Activated naive CD8-positive, alpha-beta T cell treated with anti-CD3 and anti-CD28 coated beads, Interleukin-2, amount 50 U/mL, for 24 hours (primary cell): ENCODE data around the gene LTBP4.

Experiments
- ATAC-seq: fragments of 150-1000 bp; cut with Tn5 transposase; one replicate; pipeline ENCODE4 v1.10.0; 2021
- DNase-seq: peaks from one replicate; pipeline ENCODE4 v3.0.0; 2021
- H3K27ac Mint-ChIP-seq: one replicate; pipeline ENCODE4 v1.8.0; 2021; ENCODE audit warnings: mild to moderate bottlenecking, mixed read lengths
- H3K27me3 Mint-ChIP-seq: one replicate; pipeline ENCODE4 v1.8.0; 2021; ENCODE audit warnings: mixed read lengths
- H3K36me3 Mint-ChIP-seq: one replicate; pipeline ENCODE4 v1.8.0; 2021; ENCODE audit warnings: low read depth, mixed read lengths
- H3K4me1 Mint-ChIP-seq: one replicate; pipeline ENCODE4 v1.8.0; 2021; ENCODE audit warnings: mixed read lengths
- H3K4me3 Mint-ChIP-seq: one replicate; pipeline ENCODE4 v1.8.0; 2021; ENCODE audit warnings: mild to moderate bottlenecking, moderate library complexity, mixed read lengths
- H3K9me3 Mint-ChIP-seq: one replicate; pipeline ENCODE4 v1.8.0; 2021; ENCODE audit warnings: mixed read lengths

Gene LTBP4

DNA sequence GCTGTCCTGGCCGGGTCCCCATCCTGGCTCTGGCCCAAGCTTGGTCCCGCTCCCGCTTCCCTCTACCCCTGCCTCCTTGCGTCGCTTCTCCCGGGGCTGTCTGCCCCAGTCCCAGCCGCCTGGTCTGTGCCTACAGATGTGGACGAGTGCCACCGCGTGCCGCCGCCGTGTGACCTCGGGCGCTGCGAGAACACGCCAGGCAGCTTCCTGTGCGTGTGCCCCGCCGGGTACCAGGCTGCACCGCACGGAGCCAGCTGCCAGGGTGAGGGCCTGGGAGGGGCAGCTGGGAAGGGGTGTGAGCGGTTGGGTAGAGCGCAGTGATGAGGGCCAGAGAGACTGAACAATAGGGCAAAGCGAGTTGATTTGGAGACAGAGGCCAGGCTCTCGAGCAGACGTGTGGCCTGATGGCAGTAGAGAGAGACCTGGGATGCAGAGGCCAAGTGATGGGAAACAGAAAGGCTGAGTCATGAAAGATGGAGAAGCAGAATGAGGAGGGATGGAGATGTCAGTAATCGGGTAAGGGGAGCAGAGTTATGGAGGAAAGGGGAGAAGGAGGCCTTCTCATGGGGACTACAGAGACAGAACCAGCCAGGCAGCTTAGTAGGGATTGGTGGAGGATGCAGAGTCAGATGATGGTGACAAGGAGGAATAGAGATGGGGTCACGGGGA is 9.4 kb downstream of the LTBP4 start:
- peaks cover 58% of the 10 kb centered on the region for H3K4me1 Mint-ChIP-seq
- peak overlapping the region; percentile 94 for H3K27ac Mint-ChIP-seq
- H3K36me3 Mint-ChIP-seq, result no peaks in the 10 kb centered on the region
- H3K27me3 Mint-ChIP-seq, result no peaks in the 10 kb centered on the region
- ATAC-seq (no peak), DNase-seq (peak; percentile 58)
- H3K4me3 Mint-ChIP-seq, result peak overlapping the region; percentile 82
- no peaks in the 10 kb centered on the region for H3K9me3 Mint-ChIP-seq

DNA sequence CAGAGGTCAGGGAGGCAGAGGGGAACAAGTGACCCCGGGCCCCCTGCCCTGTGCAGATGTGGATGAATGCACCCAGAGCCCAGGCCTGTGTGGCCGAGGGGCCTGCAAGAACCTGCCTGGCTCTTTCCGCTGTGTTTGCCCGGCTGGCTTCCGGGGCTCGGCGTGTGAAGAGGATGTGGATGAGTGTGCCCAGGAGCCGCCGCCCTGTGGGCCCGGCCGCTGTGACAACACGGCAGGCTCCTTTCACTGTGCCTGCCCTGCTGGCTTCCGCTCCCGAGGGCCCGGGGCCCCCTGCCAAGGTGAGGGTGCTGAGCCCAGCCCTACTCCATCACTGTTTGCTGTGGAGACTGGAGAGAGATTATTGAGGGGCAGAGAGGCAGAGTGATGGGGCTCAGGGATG is 9.9 kb downstream of the LTBP4 start:
- H3K27ac Mint-ChIP-seq, result peak overlapping the region; percentile 94
- no peaks in the 10 kb centered on the region for H3K27me3 Mint-ChIP-seq
- peaks cover 59% of the 10 kb centered on the region for H3K4me1 Mint-ChIP-seq
- H3K4me3 Mint-ChIP-seq, result peak overlapping the region; percentile 82
- ATAC-seq (no peak), DNase-seq (no peak)
- no peaks in the 10 kb centered on the region for H3K9me3 Mint-ChIP-seq
- peaks cover 5% of the 10 kb centered on the region for H3K36me3 Mint-ChIP-seq

DNA sequence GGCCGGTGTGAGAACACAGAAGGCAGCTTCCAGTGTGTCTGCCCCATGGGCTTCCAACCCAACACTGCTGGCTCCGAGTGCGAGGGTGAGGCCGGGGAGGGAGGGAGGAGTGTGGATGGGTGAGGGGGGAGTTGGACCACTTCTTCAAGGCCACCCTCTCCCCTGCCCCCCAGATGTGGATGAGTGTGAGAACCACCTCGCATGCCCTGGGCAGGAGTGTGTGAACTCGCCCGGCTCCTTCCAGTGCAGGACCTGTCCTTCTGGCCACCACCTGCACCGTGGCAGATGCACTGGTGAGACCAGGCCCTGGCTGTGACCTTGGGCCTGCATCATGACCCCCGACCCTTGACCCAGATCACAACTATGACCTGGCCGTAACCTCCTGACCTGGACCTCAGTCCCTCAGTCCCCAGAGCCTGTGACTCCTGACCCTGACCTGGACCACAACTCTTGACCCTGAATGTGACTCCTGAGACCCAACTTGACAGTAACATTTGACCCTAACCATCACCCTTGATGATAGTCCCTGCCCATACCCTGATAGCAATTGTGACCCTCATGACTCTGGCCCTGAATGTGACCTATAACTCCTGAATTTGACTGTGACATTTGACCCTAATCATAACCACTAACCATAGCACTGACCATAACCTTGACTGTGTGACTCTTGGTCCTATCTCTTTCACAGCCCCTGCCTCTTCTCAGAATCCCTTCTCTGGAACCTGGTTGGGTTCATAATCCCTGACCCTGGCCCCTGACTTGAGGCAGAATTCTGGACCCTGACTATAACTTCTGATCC is 10.9 kb downstream of the LTBP4 start:
- Mint-ChIP-seq H3K27me3 (no peaks in the 10 kb centered on the region), H3K4me1 (peaks cover 57% of the 10 kb centered on the region), H3K27ac (peak overlapping the region; percentile 94), H3K9me3 (no peaks in the 10 kb centered on the region), H3K4me3 (peak overlapping the region; percentile 90), H3K36me3 (peaks cover 10% of the 10 kb centered on the region)
- ATAC-seq, result no peak
- DNase-seq, result no peak

DNA sequence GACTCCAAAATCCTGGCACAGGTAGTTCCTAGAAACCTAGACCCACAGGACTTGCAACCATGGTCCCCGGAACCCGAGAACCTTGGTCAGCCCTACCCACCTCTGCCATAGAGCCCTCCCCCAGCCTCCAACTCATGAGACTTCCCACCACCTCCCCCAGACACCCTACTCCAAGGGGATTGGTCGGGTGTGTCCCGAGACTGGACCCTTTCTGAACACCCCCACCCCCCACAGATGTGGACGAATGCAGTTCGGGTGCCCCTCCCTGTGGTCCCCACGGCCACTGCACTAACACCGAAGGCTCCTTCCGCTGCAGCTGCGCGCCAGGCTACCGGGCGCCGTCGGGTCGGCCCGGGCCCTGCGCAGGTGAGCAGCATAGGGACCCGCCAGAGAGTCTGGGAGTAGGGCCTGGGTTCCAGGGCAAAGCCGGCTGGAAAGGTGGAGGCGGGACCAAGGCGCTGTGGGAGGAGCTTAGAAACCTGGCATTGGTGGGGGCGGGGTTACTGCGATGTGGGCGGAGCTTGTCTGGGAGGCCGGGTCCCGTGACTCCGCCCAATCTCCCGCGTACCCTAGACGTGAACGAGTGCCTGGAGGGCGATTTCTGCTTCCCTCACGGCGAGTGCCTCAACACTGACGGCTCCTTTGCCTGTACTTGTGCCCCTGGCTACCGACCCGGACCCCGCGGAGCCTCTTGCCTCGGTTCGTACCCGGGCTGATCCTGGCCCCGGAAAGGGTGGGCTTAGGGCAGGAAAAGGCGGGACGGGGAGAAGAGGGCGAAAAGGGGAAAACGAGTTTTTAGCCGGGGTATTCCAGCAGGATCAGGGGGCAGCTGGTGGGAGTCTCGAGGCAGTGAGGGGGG is 11.9 kb downstream of the LTBP4 start:
- DNase-seq (peak; percentile 90), ATAC-seq (no peak)
- no peaks in the 10 kb centered on the region for H3K9me3 Mint-ChIP-seq
- H3K27me3 Mint-ChIP-seq, result no peaks in the 10 kb centered on the region
- H3K4me1 Mint-ChIP-seq, result peaks cover 55% of the 10 kb centered on the region
- H3K36me3 Mint-ChIP-seq, result peaks cover 13% of the 10 kb centered on the region
- peak overlapping the region; percentile 90 for H3K4me3 Mint-ChIP-seq
- peak overlapping the region; percentile 98 for H3K27ac Mint-ChIP-seq

DNA sequence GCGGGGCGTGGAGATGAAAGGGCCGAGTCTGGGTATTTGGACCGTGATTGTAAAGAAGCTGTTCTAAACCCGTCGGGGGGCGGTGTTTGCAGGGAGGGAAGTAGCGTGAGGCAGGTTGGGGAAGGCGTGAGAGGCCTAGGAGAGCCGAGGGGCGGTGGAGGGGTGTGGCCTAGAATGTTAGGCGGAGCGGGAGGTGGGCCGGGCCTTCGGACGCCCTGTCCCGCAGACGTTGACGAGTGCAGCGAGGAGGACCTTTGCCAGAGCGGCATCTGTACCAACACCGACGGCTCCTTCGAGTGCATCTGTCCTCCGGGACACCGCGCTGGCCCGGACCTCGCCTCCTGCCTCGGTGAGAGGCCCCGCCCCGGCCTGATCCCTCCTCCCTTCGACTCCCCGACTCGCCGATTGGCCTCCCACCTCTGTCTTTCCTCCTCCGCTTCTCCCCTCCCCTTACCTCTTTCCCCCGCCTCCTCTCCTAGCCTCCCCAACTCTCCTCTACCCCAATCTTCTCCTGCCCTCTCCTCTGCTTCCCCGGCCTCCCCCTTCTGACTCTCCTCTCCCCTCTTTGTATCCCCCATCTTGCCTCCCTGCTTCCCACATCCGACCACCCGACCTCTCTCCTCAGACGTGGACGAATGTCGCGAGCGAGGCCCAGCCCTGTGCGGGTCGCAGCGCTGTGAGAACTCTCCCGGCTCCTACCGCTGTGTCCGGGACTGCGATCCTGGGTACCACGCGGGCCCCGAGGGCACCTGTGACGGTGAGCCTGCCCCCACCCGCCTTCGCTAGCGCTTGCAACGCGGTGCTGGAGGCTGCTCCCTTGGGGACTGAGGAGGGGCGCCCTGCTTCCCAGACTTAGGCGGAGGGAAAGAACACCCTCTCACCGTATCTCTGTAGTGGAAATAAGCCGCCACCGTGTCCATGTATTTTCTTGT is 12.8 kb downstream of the LTBP4 start:
- Mint-ChIP-seq H3K27me3 (no peaks in the 10 kb centered on the region), H3K4me1 (peaks cover 50% of the 10 kb centered on the region), H3K4me3 (peak overlapping the region; percentile 90), H3K27ac (peak overlapping the region; percentile 98), H3K36me3 (peaks cover 13% of the 10 kb centered on the region), H3K9me3 (no peaks in the 10 kb centered on the region)
- DNase-seq, result peak; percentile 88
- peak; percentile 50 for ATAC-seq

- Mint-ChIP-seq H3K4me3 (peak overlapping the region; percentile 90), H3K27me3 (no peaks in the 10 kb centered on the region), H3K36me3 (peaks cover 21% of the 10 kb centered on the region), H3K9me3 (no peaks in the 10 kb centered on the region), H3K4me1 (peaks cover 57% of the 10 kb centered on the region), H3K27ac (peak overlapping the region; percentile 98)
- DNase-seq (peak; percentile 97), ATAC-seq (peak; percentile 64)
Measured at GRCh38 chr19:40614622-40615411, 13.6 kb downstream of the LTBP4 start.

DNA sequence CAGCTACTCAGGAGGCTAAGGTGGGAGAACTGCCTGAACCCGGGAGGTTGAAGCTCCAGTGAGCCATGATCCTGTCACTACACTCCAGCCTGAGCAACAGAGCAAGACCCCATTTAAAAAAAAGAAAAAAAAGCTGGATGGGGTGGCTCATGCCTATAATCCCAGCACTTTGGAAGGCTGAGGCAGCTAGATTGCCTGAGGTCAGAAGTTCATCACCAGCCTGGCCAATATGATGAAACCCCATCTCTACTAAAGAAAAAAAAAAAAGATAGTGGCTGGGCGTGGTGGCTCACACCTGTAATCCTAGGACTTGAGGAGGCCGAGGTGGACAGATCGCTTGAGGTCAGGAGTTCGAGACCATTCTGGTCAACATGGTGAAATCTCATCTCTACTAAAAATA is 15.0 kb downstream of the LTBP4 start:
- DNase-seq (no peak), ATAC-seq (no peak)
- peaks cover 26% of the 10 kb centered on the region for H3K36me3 Mint-ChIP-seq
- H3K4me3 Mint-ChIP-seq, result no peak overlapping the region
- H3K27me3 Mint-ChIP-seq, result no peaks in the 10 kb centered on the region
- H3K27ac Mint-ChIP-seq, result peak overlapping the region; percentile 98
- H3K4me1 Mint-ChIP-seq, result peaks cover 47% of the 10 kb centered on the region
- H3K9me3 Mint-ChIP-seq, result no peaks in the 10 kb centered on the region

- ATAC-seq (no peak), DNase-seq (no peak)
- peaks cover 51% of the 10 kb centered on the region for H3K4me1 Mint-ChIP-seq
- H3K36me3 Mint-ChIP-seq, result peaks cover 30% of the 10 kb centered on the region
- no peaks in the 10 kb centered on the region for H3K9me3 Mint-ChIP-seq
- peak overlapping the region; percentile 98 for H3K27ac Mint-ChIP-seq
- no peak overlapping the region for H3K4me3 Mint-ChIP-seq
- no peaks in the 10 kb centered on the region for H3K27me3 Mint-ChIP-seq
Measured at GRCh38 chr19:40616941-40617340, 15.8 kb downstream of the LTBP4 start.

DNA sequence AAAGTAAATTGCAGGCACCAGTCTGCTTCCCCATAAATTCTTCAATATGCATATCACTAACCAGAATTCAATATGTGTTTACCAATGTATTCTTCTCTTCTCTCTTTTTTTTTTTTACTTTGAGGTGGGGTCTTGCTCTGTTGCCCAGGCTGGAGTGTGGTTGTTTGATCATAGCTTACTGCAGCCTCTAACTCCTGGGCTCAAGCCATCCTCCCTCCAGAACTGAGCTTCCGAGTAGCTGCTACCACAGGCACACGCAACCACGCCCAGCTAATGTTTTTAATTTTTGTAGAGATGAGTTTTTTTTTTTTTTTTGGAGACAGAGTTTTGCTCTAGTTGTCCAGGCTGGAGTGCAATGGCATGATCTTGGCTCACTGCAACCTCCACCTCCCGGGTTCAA is 16.8 kb downstream of the LTBP4 start:
- H3K4me1 Mint-ChIP-seq, result peaks cover 42% of the 10 kb centered on the region
- H3K27me3 Mint-ChIP-seq, result no peaks in the 10 kb centered on the region
- ATAC-seq (no peak), DNase-seq (no peak)
- H3K9me3 Mint-ChIP-seq, result no peaks in the 10 kb centered on the region
- peaks cover 32% of the 10 kb centered on the region for H3K36me3 Mint-ChIP-seq
- H3K27ac Mint-ChIP-seq, result peak overlapping the region; percentile 14
- H3K4me3 Mint-ChIP-seq, result no peak overlapping the region

GRCh38 chr19:40619333-40620160 is 18.4 kb downstream of the LTBP4 start:
- Mint-ChIP-seq H3K27ac (peak overlapping the region; percentile 83), H3K36me3 (peaks cover 34% of the 10 kb centered on the region), H3K9me3 (no peaks in the 10 kb centered on the region), H3K27me3 (no peaks in the 10 kb centered on the region), H3K4me3 (no peak overlapping the region), H3K4me1 (peaks cover 39% of the 10 kb centered on the region)
- ATAC-seq (no peak), DNase-seq (no peak)

- ATAC-seq (no peak), DNase-seq (no peak)
- no peaks in the 10 kb centered on the region for H3K9me3 Mint-ChIP-seq
- peaks cover 38% of the 10 kb centered on the region for H3K4me1 Mint-ChIP-seq
- no peaks in the 10 kb centered on the region for H3K27me3 Mint-ChIP-seq
- H3K4me3 Mint-ChIP-seq, result no peak overlapping the region
- peak overlapping the region; percentile 83 for H3K27ac Mint-ChIP-seq
- peaks cover 38% of the 10 kb centered on the region for H3K36me3 Mint-ChIP-seq
Measured at GRCh38 chr19:40620161-40620485, 19.0 kb downstream of the LTBP4 start.

- peaks cover 40% of the 10 kb centered on the region for H3K36me3 Mint-ChIP-seq
- H3K27ac Mint-ChIP-seq, result peak overlapping the region; percentile 44
- H3K4me1 Mint-ChIP-seq, result peaks cover 32% of the 10 kb centered on the region
Measured at GRCh38 chr19:40621283-40621682, 20.1 kb downstream of the LTBP4 start.

More at GRCh38 chr19:40621283-40621682, 20.1 kb downstream of the LTBP4 start:
- no peak for ATAC-seq
- no peaks in the 10 kb centered on the region for H3K9me3 Mint-ChIP-seq
- DNase-seq, result no peak
- H3K4me3 Mint-ChIP-seq, result no peak overlapping the region
- H3K27me3 Mint-ChIP-seq, result no peaks in the 10 kb centered on the region
